Measurements from ENCODE around the gene JAK2. TPM values are rescaled to one million over a fixed set of nuclear protein-coding genes. Genes with fewer than 3 reads are reported as not detected.

Gene JAK2
- total and polyA plus RNA-seq, 2 donors (not counting 3 experiments of a cell fraction or from before 2014, with no cell fraction given) = 2.1 to 10.3 TPM

DNA sequence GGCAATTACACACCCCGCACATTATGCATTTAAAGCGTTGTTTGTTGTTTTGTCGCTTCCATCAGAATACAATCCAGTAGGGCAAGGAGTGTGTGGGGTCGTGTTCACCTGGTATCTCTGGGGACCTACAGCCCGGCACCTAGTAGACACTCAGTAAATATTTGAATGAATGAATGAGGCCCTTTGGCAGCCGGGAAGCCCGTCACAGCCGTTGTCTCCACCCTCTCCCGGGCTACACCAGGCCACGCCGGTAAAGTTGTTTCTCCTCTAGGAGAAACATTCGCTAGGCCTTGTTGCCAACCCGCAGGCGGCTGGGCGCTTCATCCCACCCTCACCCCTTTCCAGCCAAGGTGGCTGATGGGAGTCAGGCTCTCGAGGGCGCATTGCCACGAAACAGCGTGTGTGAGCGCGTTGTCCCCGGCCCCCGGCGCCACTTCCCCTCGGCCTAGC is 876 bp upstream of the JAK2 start:
- Histone ChIP-seq H4K20me1 (replicated peaks; ENCODE audit: control insufficient read depth, extremely low read depth, insufficient read depth, low read length) (no peaks in the 10 kb centered on the region), H3K36me3 (ENCODE audit: control insufficient read depth in 2 of 2, extremely low read depth in 1 of 2, insufficient read depth in 2 of 2, low read length in 2 of 2) (no peaks in the 10 kb centered on the region), H3K79me2 (ENCODE audit: control insufficient read depth, insufficient read depth, low read length) (peaks cover 27% of the 10 kb centered on the region), H3K4me3 (replicated peaks in 1 of 3; ENCODE audit: insufficient read depth in 1 of 3, low read depth in 1 of 3, low read length in 3 of 3) (peak overlapping the region; percentile 41 to 86 (median 63)), H3K27me3 (ENCODE audit: control insufficient read depth in 2 of 2, insufficient read depth in 2 of 2, low read length in 2 of 2) (no peaks in the 10 kb centered on the region), H2AFZ (ENCODE audit: low read depth, low read length) (peak overlapping the region; percentile 93), H3K27ac (ENCODE audit: insufficient read depth, low read depth, low read length) (peak overlapping the region; percentile 90), H3K9ac (replicated peaks; ENCODE audit: extremely low read depth, insufficient read depth, low read length) (peak overlapping the region; percentile 86), H3K4me2 (ENCODE audit: insufficient read depth, low read length) (peak overlapping the region; percentile 99), H3K9me1 (replicated peaks; ENCODE audit: control insufficient read depth, extremely low read depth, insufficient read depth, low read length) (no peaks in the 10 kb centered on the region), H3K4me1 (ENCODE audit: control insufficient read depth, extremely low read depth, insufficient read depth, low read length) (peaks cover 36% of the 10 kb centered on the region), H3K9me3 (replicated peaks; ENCODE audit: control insufficient read depth, insufficient read depth, low read length) (no peaks in the 10 kb centered on the region)
- FAIRE-seq (no peak), DNase-seq (ENCODE audit: low read depth, low spot score) (no peak)
- dilution Hi-C loops (cut with MboI; ENCODE audit: extremely low pct_ligation_motif_present, low sequenced_read_pairs) = no loop called here
- ChIA-PET CTCF (interaction anchor here (0.9 to 6.7 kb wide), 7 partner anchors 46 to 616 kb away, joined by 3 to 215 read pairs (median 10); no protein-coding TSS in a partner anchor), POLR2A (interaction anchor here (0.6 to 1.2 kb wide), 3 partner anchors 221 to 546 kb away, joined by 3 to 5 read pairs (median 5); partner anchors contain the start of gene CD274)
- TF ChIP-seq, protein P1, sequence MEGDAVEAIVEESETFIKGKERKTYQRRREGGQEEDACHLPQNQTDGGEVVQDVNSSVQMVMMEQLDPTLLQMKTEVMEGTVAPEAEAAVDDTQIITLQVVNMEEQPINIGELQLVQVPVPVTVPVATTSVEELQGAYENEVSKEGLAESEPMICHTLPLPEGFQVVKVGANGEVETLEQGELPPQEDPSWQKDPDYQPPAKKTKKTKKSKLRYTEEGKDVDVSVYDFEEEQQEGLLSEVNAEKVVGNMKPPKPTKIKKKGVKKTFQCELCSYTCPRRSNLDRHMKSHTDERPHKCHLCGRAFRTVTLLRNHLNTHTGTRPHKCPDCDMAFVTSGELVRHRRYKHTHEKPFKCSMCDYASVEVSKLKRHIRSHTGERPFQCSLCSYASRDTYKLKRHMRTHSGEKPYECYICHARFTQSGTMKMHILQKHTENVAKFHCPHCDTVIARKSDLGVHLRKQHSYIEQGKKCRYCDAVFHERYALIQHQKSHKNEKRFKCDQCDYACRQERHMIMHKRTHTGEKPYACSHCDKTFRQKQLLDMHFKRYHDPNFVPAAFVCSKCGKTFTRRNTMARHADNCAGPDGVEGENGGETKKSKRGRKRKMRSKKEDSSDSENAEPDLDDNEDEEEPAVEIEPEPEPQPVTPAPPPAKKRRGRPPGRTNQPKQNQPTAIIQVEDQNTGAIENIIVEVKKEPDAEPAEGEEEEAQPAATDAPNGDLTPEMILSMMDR (IDR thresholded peaks at IDR 0.05; ENCODE audit: extremely low read depth in 1 of 2, insufficient read depth in 1 of 2, low read depth in 1 of 2, low read length in 2 of 2) = no peak
- TF ChIP-seq MYC (IDR thresholded peaks at IDR 0.05; ENCODE audit: low read depth, low read length) (no peak), POLR2AphosphoS5 (IDR thresholded peaks at IDR 0.05; ENCODE audit: insufficient read depth, low read depth, low read length) (no peak), FOS (IDR thresholded peaks at IDR 0.05; ENCODE audit: borderline replicate concordance, insufficient read depth, low read length) (no peak), POLR2A (IDR thresholded peaks at IDR 0.05; ENCODE audit: low read depth, low read length) (no peak), EZH2 (IDR thresholded peaks at IDR 0.05; ENCODE audit: borderline replicate concordance, low read depth, low read length, severe bottlenecking) (no peak), GATA2 (IDR thresholded peaks at IDR 0.05; ENCODE audit: insufficient read depth, insufficient read length, low read depth, low read length) (no peak), JUN (IDR thresholded peaks at IDR 0.05; ENCODE audit: borderline replicate concordance, insufficient read depth, insufficient read length, low read depth) (no peak)
- TF ChIP-seq, protein P2, sequence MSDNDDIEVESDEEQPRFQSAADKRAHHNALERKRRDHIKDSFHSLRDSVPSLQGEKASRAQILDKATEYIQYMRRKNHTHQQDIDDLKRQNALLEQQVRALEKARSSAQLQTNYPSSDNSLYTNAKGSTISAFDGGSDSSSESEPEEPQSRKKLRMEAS (IDR thresholded peaks at IDR 0.05; ENCODE audit: insufficient read depth, insufficient read length) = no peak
- TSS peak; percentile 69 for BruUV-seq (replicated peaks)
- intact Hi-C loops (cut with micrococcal nuclease) = loop anchor here (1.0 to 2.0 kb wide), 2 partner anchors 83 to 459 kb away; no protein-coding TSS in a partner anchor
